ENCODE data around the gene MTHFS. TPM values are rescaled to one million over a fixed set of nuclear protein-coding genes. Genes with fewer than 3 reads are reported as not detected.

Gene MTHFS
- total and polyA plus RNA-seq, 8 donors: 5.7 to 101 (median 48.1) TPM; not detected in 2

- 88 to 95% (median 92%) methylated on average over 2 of the region's 2 CpGs for WGBS, 5 donors
Measured at GRCh38 chr15:79846539-79846938, 50.3 kb downstream of the MTHFS start.

GRCh38 chr15:79844221-79844620, 52.6 kb downstream of the MTHFS start:
- peaks cover 8 to 54% (median 42%) of the 10 kb centered on the region in 4 donors for H3K36me3 ChIP-seq
- TF ChIP-seq EP300 (IDR thresholded peaks at IDR 0.05) (no peak), POLR2A (IDR thresholded peaks at IDR 0.05) (no peak), POLR2AphosphoS5 (IDR thresholded peaks at IDR 0.05) (no peak), CTCF (IDR thresholded peaks at IDR 0.05) (no peak)
- no peaks in the 10 kb centered on the region for H3K9me3 ChIP-seq
- H3K4me1 ChIP-seq: no peaks in the 10 kb centered on the region
- 76 to 99% (median 92%) methylated on average over 3 of the region's 3 CpGs for WGBS, 5 donors
- no peak overlapping the region for H3K4me3 ChIP-seq
- no peak for DNase-seq
- intact Hi-C loops (cut with DNase I; ENCODE audit: low total_unique reads): no loop called here
- no peaks in the 10 kb centered on the region for H3K27me3 ChIP-seq
- no peak overlapping the region for H3K27ac ChIP-seq

More at GRCh38 chr15:79846539-79846938, 50.3 kb downstream of the MTHFS start:
- TF ChIP-seq CTCF (IDR thresholded peaks at IDR 0.05): no peak
- TF ChIP-seq POLR2AphosphoS5 (IDR thresholded peaks at IDR 0.05): no peak
- no peak for TF ChIP-seq POLR2A (IDR thresholded peaks at IDR 0.05)
- TF ChIP-seq EP300 (IDR thresholded peaks at IDR 0.05): no peak
- Histone ChIP-seq H3K27me3 (no peaks in the 10 kb centered on the region), H3K27ac (no peak overlapping the region), H3K4me1 (peaks cover 0 to 12% (median 0%) of the 10 kb centered on the region in 4 donors), H3K36me3 (peaks cover 8 to 54% (median 31%) of the 10 kb centered on the region in 4 donors), H3K4me3 (no peak overlapping the region), H3K9me3 (no peaks in the 10 kb centered on the region)
- intact Hi-C loops (cut with DNase I; ENCODE audit: low total_unique reads): no loop called here
- no peak for DNase-seq

- intact Hi-C loops (cut with DNase I; ENCODE audit: low total_unique reads): no loop called here
- no peak for TF ChIP-seq POLR2A (IDR thresholded peaks at IDR 0.05)
- Histone ChIP-seq H3K4me3 (no peak overlapping the region), H3K9me3 (no peaks in the 10 kb centered on the region), H3K27me3 (no peaks in the 10 kb centered on the region), H3K27ac (no peak overlapping the region), H3K36me3 (peaks cover 0 to 48% (median 30%) of the 10 kb centered on the region in 4 donors), H3K4me1 (no peaks in the 10 kb centered on the region)
- DNase-seq: no peak
Measured at GRCh38 chr15:79837846-79838245, 59.0 kb downstream of the MTHFS start.

- DNase-seq: peak; percentile 39 to 57
- Histone ChIP-seq H3K27me3 (no peaks in the 10 kb centered on the region), H3K27ac (no peak overlapping the region), H3K9me3 (no peaks in the 10 kb centered on the region), H3K4me3 (no peak overlapping the region), H3K4me1 (no peaks in the 10 kb centered on the region), H3K36me3 (peaks cover 0 to 38% (median 25%) of the 10 kb centered on the region in 4 donors)
- TF ChIP-seq POLR2A (IDR thresholded peaks at IDR 0.05) (no peak), POLR2AphosphoS5 (IDR thresholded peaks at IDR 0.05) (no peak), EP300 (IDR thresholded peaks at IDR 0.05) (no peak), CTCF (IDR thresholded peaks at IDR 0.05) (no peak)
- WGBS, 5 donors: 63 to 77% (median 68%) methylated on average over 4 of the region's 4 CpGs
- intact Hi-C loops (cut with DNase I; ENCODE audit: low total_unique reads): no loop called here
Measured at GRCh38 chr15:79834495-79834894, 62.3 kb downstream of the MTHFS start.

- intact Hi-C loops (cut with DNase I; ENCODE audit: low total_unique reads): no loop called here
- Histone ChIP-seq H3K4me3 (no peak overlapping the region), H3K36me3 (peaks cover 0 to 29% (median 13%) of the 10 kb centered on the region in 4 donors), H3K27ac (no peak overlapping the region), H3K4me1 (no peaks in the 10 kb centered on the region), H3K27me3 (no peaks in the 10 kb centered on the region), H3K9me3 (peaks cover 0 to 6% (median 0%) of the 10 kb centered on the region in 4 donors)
- TF ChIP-seq EP300 (IDR thresholded peaks at IDR 0.05) (no peak), POLR2A (IDR thresholded peaks at IDR 0.05) (no peak), CTCF (IDR thresholded peaks at IDR 0.05) (no peak), POLR2AphosphoS5 (IDR thresholded peaks at IDR 0.05) (no peak)
- 80 to 100% (median 91%) methylated on average over 1 of the region's 1 CpG for WGBS, 5 donors
- DNase-seq: no peak
Measured at GRCh38 chr15:79832367-79833120, 64.3 kb downstream of the MTHFS start.
